Measurements from ENCODE around the gene ZRANB3.

The ZRANB3 gene

DNA sequence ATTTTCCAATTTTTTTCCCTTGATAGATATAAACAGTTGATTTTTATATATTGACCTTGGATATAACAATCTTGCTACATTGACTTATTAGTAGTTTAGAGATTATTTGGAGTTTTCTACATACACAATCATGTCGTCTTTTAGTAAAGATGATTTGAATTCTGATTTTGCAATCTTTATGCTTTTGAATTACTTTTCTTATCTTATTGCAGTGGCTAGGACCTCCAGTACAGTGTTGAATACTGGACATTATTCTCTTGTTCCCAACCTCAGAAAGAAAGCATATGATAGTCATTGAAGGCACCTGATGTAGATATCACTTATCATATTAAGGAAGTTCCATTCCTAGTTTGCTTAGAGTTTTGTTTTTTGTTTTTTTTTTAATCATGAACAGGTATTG, 388.7 kb downstream of the ZRANB3 start:
- no peak for DNase-seq
- H3K36me3 ChIP-seq (replicated peaks): peaks cover 4% of the 10 kb centered on the region
- in situ Hi-C loops (cut with HindIII; ENCODE audit: low pct_ligation_motif_present, low sequenced_read_pairs): no loop called here
- TF ChIP-seq CTCF (IDR thresholded peaks at IDR 0.05; ENCODE audit: low read depth, low read length, missing control alignments): no peak
- no peaks in the 10 kb centered on the region for H3K27me3 ChIP-seq (replicated peaks)
- no peak overlapping the region for H3K27ac ChIP-seq
- H3K4me3 ChIP-seq (ENCODE audit: low read depth, low read length): no peak overlapping the region

DNA sequence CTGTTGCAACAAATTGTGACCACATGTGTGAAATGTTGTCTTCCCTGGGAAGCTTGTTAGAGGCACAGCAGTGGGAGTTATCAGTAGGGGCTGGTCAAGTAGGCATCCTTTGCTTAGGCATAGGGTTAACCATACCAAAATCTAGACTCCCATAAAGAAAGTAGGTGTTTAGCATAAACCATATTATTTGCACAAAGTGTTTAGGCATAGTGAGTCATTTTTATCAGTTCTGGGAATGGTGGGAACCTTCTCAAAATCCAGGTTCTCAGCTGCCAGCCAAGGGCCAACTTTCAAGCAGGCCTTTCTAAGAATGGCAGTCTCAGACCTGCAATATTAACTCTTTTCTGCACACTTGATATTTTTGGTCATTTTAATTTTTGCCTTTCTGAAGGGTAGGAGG, 390.4 kb downstream of the ZRANB3 start:
- DNase-seq: no peak
- no peak overlapping the region for H3K4me3 ChIP-seq (ENCODE audit: low read depth, low read length)
- no peak for TF ChIP-seq CTCF (IDR thresholded peaks at IDR 0.05; ENCODE audit: low read depth, low read length, missing control alignments)
- no peak overlapping the region for H3K27ac ChIP-seq
- in situ Hi-C loops (cut with HindIII; ENCODE audit: low pct_ligation_motif_present, low sequenced_read_pairs): no loop called here
- H3K27me3 ChIP-seq (replicated peaks): no peaks in the 10 kb centered on the region
- H3K36me3 ChIP-seq (replicated peaks): peaks cover 13% of the 10 kb centered on the region

DNA sequence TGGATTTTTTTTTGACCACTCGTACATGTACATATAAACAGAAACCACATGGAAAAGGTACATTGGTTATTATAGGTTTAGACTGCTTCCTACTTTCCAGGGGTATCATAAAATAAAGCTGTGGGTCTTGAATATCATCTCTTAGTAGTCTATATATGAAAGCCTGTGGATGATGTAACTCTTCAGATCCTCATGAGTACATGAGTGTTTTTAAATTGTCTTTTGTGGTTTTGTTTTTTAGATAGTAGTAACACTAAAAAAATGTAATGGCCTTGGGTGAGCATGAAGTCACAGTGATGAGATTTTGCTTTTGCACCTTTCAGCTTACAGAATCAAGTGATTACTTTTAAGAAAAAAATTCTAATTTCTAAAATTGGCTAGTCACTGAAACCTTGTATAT, 398.7 kb downstream of the ZRANB3 start:
- Histone ChIP-seq H3K36me3 (replicated peaks) (peaks cover 27% of the 10 kb centered on the region), H3K27ac (no peak overlapping the region), H3K27me3 (replicated peaks) (no peaks in the 10 kb centered on the region), H3K4me3 (ENCODE audit: low read depth, low read length) (no peak overlapping the region)
- in situ Hi-C loops (cut with HindIII; ENCODE audit: low pct_ligation_motif_present, low sequenced_read_pairs): no loop called here
- no peak for DNase-seq
- no peak for TF ChIP-seq CTCF (IDR thresholded peaks at IDR 0.05; ENCODE audit: low read depth, low read length, missing control alignments)

- Histone ChIP-seq H3K36me3 (replicated peaks) (peaks cover 26% of the 10 kb centered on the region), H3K27ac (no peak overlapping the region), H3K4me3 (ENCODE audit: low read depth, low read length) (no peak overlapping the region), H3K27me3 (replicated peaks) (no peaks in the 10 kb centered on the region)
- in situ Hi-C loops (cut with HindIII; ENCODE audit: low pct_ligation_motif_present, low sequenced_read_pairs): no loop called here
- no peak for DNase-seq
- no peak for TF ChIP-seq CTCF (IDR thresholded peaks at IDR 0.05; ENCODE audit: low read depth, low read length, missing control alignments)
These were observed 400.3 kb downstream of the ZRANB3 start for GRCh38 chr2:135130751-135131150.

GRCh38 chr2:135125940-135126339, 405.1 kb downstream of the ZRANB3 start:
- in situ Hi-C loops (cut with HindIII; ENCODE audit: low pct_ligation_motif_present, low sequenced_read_pairs): no loop called here
- H3K27me3 ChIP-seq (replicated peaks): no peaks in the 10 kb centered on the region
- H3K27ac ChIP-seq: no peak overlapping the region
- no peak for TF ChIP-seq CTCF (IDR thresholded peaks at IDR 0.05; ENCODE audit: low read depth, low read length, missing control alignments)
- H3K4me3 ChIP-seq (ENCODE audit: low read depth, low read length): no peak overlapping the region
- DNase-seq: no peak
- peaks cover 21% of the 10 kb centered on the region for H3K36me3 ChIP-seq (replicated peaks)

Data from brain microvascular endothelial cell (primary cell).